NCI-H446 treated with DMSO at 0.1 percent for 48 hours (cell line): ENCODE results near the gene RGS14.

Experiments
- DNase-seq: peaks from one replicate; lab custom pipeline; 2025; lab: John Stamatoyannopoulos, UW

RGS14 gene

GRCh38 chr5:177382423-177383029, 24.8 kb downstream of the RGS14 start:
- peak; percentile 18 for DNase-seq

GRCh38 chr5:177383181-177383580, 25.5 kb downstream of the RGS14 start:
- DNase-seq: no peak

- no peak for DNase-seq
Measured at GRCh38 chr5:177384134-177384533, 26.4 kb downstream of the RGS14 start, which contains the start of gene SLC34A1. SLC34A1 (plus strand) TSS chr5:177384434; CDS start chr5:177385742, 1,308 bp downstream.

- DNase-seq: no peak
Measured at GRCh38 chr5:177385720-177386119, 28.0 kb downstream of the RGS14 start.

- DNase-seq: no peak
Measured at GRCh38 chr5:177386542-177386941, 28.8 kb downstream of the RGS14 start.

GRCh38 chr5:177387405-177387804, 29.7 kb downstream of the RGS14 start:
- DNase-seq: no peak

- DNase-seq: no peak
Measured at GRCh38 chr5:177388521-177389052, 30.9 kb downstream of the RGS14 start.

- DNase-seq: no peak
Measured at GRCh38 chr5:177389241-177390169, 31.8 kb downstream of the RGS14 start.

GRCh38 chr5:177390363-177391300, 32.9 kb downstream of the RGS14 start:
- peak; percentile 52 for DNase-seq

GRCh38 chr5:177392765-177393164, 35.0 kb downstream of the RGS14 start:
- DNase-seq: no peak

GRCh38 chr5:177393206-177393765, 35.6 kb downstream of the RGS14 start:
- no peak for DNase-seq

GRCh38 chr5:177393990-177394389, 36.3 kb downstream of the RGS14 start:
- DNase-seq: no peak

GRCh38 chr5:177396078-177396477, 38.4 kb downstream of the RGS14 start:
- no peak for DNase-seq

GRCh38 chr5:177396807-177397206, 39.1 kb downstream of the RGS14 start:
- DNase-seq: no peak

- DNase-seq: no peak
Measured at GRCh38 chr5:177397875-177398390, 40.2 kb downstream of the RGS14 start.

- DNase-seq: no peak
Measured at GRCh38 chr5:177399997-177400868, 42.5 kb downstream of the RGS14 start, which contains the start of gene PFN3. PFN3 (minus strand) TSS chr5:177400661; CDS start chr5:177400576, 85 bp downstream.

GRCh38 chr5:177402271-177403043, 44.7 kb downstream of the RGS14 start:
- DNase-seq: no peak

GRCh38 chr5:177403102-177403791, 45.5 kb downstream of the RGS14 start:
- no peak for DNase-seq
